Measurements from ENCODE around the gene BMP2K. TPM values are rescaled to one million over a fixed set of nuclear protein-coding genes. Genes with fewer than 3 reads are reported as not detected.

The BMP2K gene
- total RNA-seq (10 to 100 TPM in 4 of 5 donors, 1 to 10 TPM in 1; 6.7 to 13.4 (median 12.1) TPM), total RNA-seq (7.4 to 71.7 (median 23.6) reads per million in 29 experiments)
- 9.3 TPM for total RNA-seq (2013)

- H3K4me3 Mint-ChIP-seq, result peak within 1 kb of the TSS; percentile 93 to 95 (median 95)
- peaks cover 13 to 18% (median 17%) of the 10 kb centered on the region in 3 donors for H3K4me1 Mint-ChIP-seq
- no peaks in the 10 kb centered on the region for H3K36me3 Mint-ChIP-seq
- no peaks in the 10 kb centered on the region for H3K9me3 Mint-ChIP-seq
- POLR2A ChIA-PET, result interaction anchor here (0.6 to 0.7 kb wide), 4 partner anchors 19 to 131 kb away, joined by 3 to 5 read pairs (median 4); no protein-coding TSS in a partner anchor
- peak within 1 kb of the TSS; percentile 87 to 92 for H3K27ac Mint-ChIP-seq
- H3K27me3 Mint-ChIP-seq, result no peaks in the 10 kb centered on the region
- Histone ChIP-seq H3K4me3 (ENCODE audit: control insufficient read depth in 1 of 2, extremely low read depth in 1 of 2, low read length in 1 of 2) (peak within 1 kb of the TSS; percentile 79 to 98), H3K36me3 (ENCODE audit: control insufficient read depth in 2 of 2, extremely low read depth in 1 of 2, insufficient read depth in 1 of 2, low read length in 1 of 2) (no peaks in the 10 kb centered on the region), H3K27ac (ENCODE audit: low read length) (peak within 1 kb of the TSS; percentile 90), H3K9me3 (no peaks in the 10 kb centered on the region), H3K27me3 (replicated peaks in 1 of 2; ENCODE audit: control insufficient read depth in 2 of 2, extremely low read depth in 1 of 2, insufficient read depth in 2 of 2, low read length in 1 of 2) (no peaks in the 10 kb centered on the region), H3K4me1 (ENCODE audit: control insufficient read depth in 1 of 2, extremely low read depth in 1 of 2, insufficient read depth in 2 of 2, low read length in 2 of 2) (peaks cover 14 to 34% of the 10 kb centered on the region in 2 experiments)
- DNase-seq (peak; percentile 52 to 86 (median 75)), ATAC-seq (replicated peaks in 1 of 4) (peak; percentile 80 to 87 (median 84))
- CTCF ChIA-PET, result interaction anchor here in 1 of 2 donors (0.6 to 0.7 kb wide), 3 partner anchors 9 to 976 kb away, joined by 3 to 4 read pairs (median 3); no protein-coding TSS in a partner anchor
- under 1% methylated on average over 90 of the region's 95 CpGs for WGBS (ENCODE audit: insufficient coverage)
Observed at GRCh38 chr4:78776079-78776728, at the start of gene BMP2K. Gene BMP2K (plus strand): TSS chr4:78776350. CDS start chr4:78776544, 194 bp downstream.

DNA sequence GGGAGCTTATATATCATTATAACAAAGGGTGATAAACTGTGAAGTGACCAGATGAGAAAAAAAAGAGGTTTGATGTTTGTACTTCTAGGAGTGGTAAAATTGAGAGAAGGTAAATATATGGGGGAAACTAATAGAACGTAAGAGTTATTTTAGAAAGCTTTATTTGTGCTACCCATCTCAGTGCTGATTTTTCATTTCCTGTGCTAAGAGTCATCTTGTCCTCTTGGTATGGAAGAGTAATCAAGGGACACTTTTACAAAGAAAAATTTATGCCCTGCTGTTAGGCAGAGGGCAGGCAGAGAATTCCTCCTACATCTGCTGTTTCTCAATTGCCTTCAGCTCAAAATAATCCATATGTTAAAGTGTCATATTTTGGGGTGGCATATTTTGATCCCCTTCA, 49.6 kb upstream of the BMP2K start:
- H3K27me3 ChIP-seq (replicated peaks in 1 of 2; ENCODE audit: control insufficient read depth in 2 of 2, extremely low read depth in 1 of 2, insufficient read depth in 2 of 2, low read length in 1 of 2), result no peaks in the 10 kb centered on the region
- POLR2A ChIA-PET, result no interaction called here
- Mint-ChIP-seq H3K4me3 (no peak overlapping the region), H3K27me3 (peaks cover 0 to 4% of the 10 kb centered on the region in 2 donors), H3K36me3 (no peaks in the 10 kb centered on the region), H3K9me3 (no peaks in the 10 kb centered on the region), H3K27ac (no peak overlapping the region), H3K4me1 (peaks cover 1 to 2% (median 1%) of the 10 kb centered on the region in 3 donors)
- H3K4me1 ChIP-seq (ENCODE audit: control insufficient read depth in 1 of 2, extremely low read depth in 1 of 2, insufficient read depth in 2 of 2, low read length in 2 of 2), result no peaks in the 10 kb centered on the region
- DNase-seq, result no peak
- CTCF ChIA-PET, result no interaction called here
- no peaks in the 10 kb centered on the region for H3K36me3 ChIP-seq (ENCODE audit: control insufficient read depth in 2 of 2, extremely low read depth in 1 of 2, insufficient read depth in 1 of 2, low read length in 1 of 2)
- no CpG with 5 or more reads among the region's 1 CpG for WGBS (ENCODE audit: insufficient coverage)
- no peak overlapping the region for H3K4me3 ChIP-seq (ENCODE audit: control insufficient read depth in 1 of 2, extremely low read depth in 1 of 2, low read length in 1 of 2)
- H3K9me3 ChIP-seq, result no peaks in the 10 kb centered on the region
- no peak overlapping the region for H3K27ac ChIP-seq (ENCODE audit: low read length)
- no peak for ATAC-seq (replicated peaks in 1 of 4)

DNA sequence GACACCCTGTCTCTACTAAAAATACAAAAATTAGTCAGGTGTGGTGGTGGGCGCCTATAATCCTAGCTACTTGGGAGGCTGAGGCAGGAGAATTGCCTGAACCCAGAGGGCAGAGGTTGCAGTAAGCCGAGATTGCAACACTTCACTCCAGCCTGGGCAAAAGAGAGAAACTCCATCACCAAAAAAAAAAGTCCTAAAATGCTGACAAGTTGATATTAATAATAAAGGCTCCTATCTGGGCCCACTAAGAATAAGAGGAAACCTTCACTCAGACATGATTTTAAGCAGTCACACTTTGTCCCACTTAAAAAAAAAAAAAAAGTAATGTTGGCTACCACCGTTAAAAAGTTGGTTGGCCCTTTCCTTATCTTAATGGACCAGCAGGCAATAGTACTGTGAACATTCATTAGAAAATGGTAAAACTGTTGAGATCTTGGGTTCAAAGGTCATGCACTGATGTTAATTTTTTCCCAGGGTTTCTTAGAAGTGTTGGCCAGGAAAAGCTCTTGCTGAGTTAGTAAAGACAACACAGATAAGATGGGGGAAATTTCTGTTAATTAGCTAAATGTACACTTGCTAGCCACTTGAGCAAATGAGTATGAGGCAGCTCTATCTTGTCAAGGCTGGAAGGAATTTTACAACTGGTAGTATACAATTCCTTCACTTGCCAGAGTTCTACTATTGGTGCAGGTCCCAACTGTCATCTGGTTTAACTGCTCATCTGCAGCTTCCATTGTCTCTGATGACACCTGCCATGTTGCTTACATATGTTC, 43.6 kb upstream of the BMP2K start:
- H3K27ac Mint-ChIP-seq, result no peak overlapping the region
- Histone ChIP-seq H3K4me3 (ENCODE audit: control insufficient read depth in 1 of 2, extremely low read depth in 1 of 2, low read length in 1 of 2) (no peak overlapping the region), H3K36me3 (ENCODE audit: control insufficient read depth in 2 of 2, extremely low read depth in 1 of 2, insufficient read depth in 1 of 2, low read length in 1 of 2) (no peaks in the 10 kb centered on the region), H3K4me1 (ENCODE audit: control insufficient read depth in 1 of 2, extremely low read depth in 1 of 2, insufficient read depth in 2 of 2, low read length in 2 of 2) (no peaks in the 10 kb centered on the region), H3K27me3 (replicated peaks in 1 of 2; ENCODE audit: control insufficient read depth in 2 of 2, extremely low read depth in 1 of 2, insufficient read depth in 2 of 2, low read length in 1 of 2) (no peaks in the 10 kb centered on the region), H3K27ac (ENCODE audit: low read length) (no peak overlapping the region), H3K9me3 (no peaks in the 10 kb centered on the region)
- peaks cover 0 to 4% of the 10 kb centered on the region in 2 donors for H3K27me3 Mint-ChIP-seq
- no peaks in the 10 kb centered on the region for H3K36me3 Mint-ChIP-seq
- WGBS (ENCODE audit: insufficient coverage), result 40% methylated on average over 1 of the region's 3 CpGs
- ATAC-seq (replicated peaks in 1 of 4) (no peak), DNase-seq (no peak)
- H3K4me3 Mint-ChIP-seq, result no peak overlapping the region
- no peaks in the 10 kb centered on the region for H3K9me3 Mint-ChIP-seq
- ChIA-PET CTCF (no interaction called here), POLR2A (interaction anchor here in 1 of 2 donors (0.6 kb wide), 1 partner anchor 841 kb away, joined by 6 read pairs; no protein-coding TSS in a partner anchor)
- H3K4me1 Mint-ChIP-seq, result peaks cover 0 to 2% (median 0%) of the 10 kb centered on the region in 3 donors

DNA sequence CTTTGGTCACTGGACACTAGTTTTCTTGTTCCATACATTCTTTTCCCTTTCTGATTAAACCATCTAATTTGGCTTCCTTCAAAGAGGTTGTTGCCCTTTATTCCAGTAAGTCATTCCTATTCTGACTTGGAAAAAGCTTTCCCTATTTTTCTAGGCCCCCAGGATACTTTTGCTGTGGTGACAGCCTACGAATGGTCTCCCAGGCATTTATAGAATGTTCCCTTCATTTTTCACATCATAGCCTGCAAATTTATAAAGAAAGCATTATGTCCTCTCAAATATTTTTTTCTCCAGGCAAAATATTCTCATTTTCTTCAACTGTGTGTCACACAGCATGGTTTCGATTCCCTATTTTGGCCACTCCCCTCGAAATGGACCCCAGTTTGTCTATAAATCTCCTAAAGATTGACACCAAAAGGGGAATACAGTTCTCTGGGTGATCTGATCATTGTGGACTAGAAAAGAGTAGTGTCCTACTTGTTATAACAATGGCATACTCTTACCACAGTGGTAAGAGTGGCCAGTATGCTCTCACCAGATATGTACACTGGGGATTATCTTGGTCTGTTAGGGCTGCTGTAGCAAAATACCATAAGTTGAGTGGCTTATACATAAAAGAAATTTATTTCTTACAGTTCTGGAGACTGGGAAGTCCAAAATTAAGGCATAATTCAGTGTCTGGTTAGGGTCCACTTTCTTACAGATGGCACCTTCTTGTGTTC, 41.5 kb upstream of the BMP2K start:
- Mint-ChIP-seq H3K36me3 (no peaks in the 10 kb centered on the region), H3K27me3 (peaks cover 0 to 4% of the 10 kb centered on the region in 2 donors), H3K9me3 (no peaks in the 10 kb centered on the region), H3K4me3 (no peak overlapping the region), H3K4me1 (peaks cover 0 to 3% (median 0%) of the 10 kb centered on the region in 3 donors), H3K27ac (no peak overlapping the region)
- no peaks in the 10 kb centered on the region for H3K4me1 ChIP-seq (ENCODE audit: control insufficient read depth in 1 of 2, extremely low read depth in 1 of 2, insufficient read depth in 2 of 2, low read length in 2 of 2)
- ChIA-PET POLR2A (no interaction called here), CTCF (no interaction called here)
- H3K4me3 ChIP-seq (ENCODE audit: control insufficient read depth in 1 of 2, extremely low read depth in 1 of 2, low read length in 1 of 2), result no peak overlapping the region
- ATAC-seq (replicated peaks in 1 of 4) (no peak), DNase-seq (no peak)
- no peaks in the 10 kb centered on the region for H3K9me3 ChIP-seq
- WGBS (ENCODE audit: insufficient coverage), result no CpG with 5 or more reads among the region's 3 CpGs
- H3K36me3 ChIP-seq (ENCODE audit: control insufficient read depth in 2 of 2, extremely low read depth in 1 of 2, insufficient read depth in 1 of 2, low read length in 1 of 2), result no peaks in the 10 kb centered on the region
- H3K27me3 ChIP-seq (replicated peaks in 1 of 2; ENCODE audit: control insufficient read depth in 2 of 2, extremely low read depth in 1 of 2, insufficient read depth in 2 of 2, low read length in 1 of 2), result no peaks in the 10 kb centered on the region
- H3K27ac ChIP-seq (ENCODE audit: low read length), result no peak overlapping the region

DNA sequence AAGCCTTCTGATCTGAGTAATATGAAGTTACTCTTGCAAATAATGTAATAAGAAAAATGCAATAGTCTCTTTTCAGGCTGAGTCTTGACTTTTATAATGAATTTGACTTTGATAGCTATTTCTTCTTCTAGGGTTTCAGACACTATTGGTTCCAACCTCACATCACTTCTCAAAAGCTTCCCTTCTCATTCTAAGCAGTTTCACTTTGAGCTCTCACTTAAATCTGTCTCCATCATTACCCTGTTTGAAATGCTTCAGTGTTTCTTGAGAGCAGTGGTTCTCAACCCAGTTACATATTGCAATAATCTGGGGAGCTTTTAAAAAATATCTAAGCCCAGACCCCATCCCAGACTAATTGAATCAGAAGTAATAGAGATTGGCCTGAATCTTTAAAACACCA, 40.5 kb upstream of the BMP2K start:
- no peaks in the 10 kb centered on the region for H3K4me1 ChIP-seq (ENCODE audit: control insufficient read depth in 1 of 2, extremely low read depth in 1 of 2, insufficient read depth in 2 of 2, low read length in 2 of 2)
- ChIA-PET CTCF (interaction anchor here in 1 of 2 donors (0.6 to 0.7 kb wide), 2 partner anchors 85 to 1285 kb away, joined by 3 read pairs; no protein-coding TSS in a partner anchor), POLR2A (interaction anchor here in 1 of 2 donors (0.6 kb wide), 1 partner anchor 39 kb away, joined by 4 read pairs; no protein-coding TSS in a partner anchor)
- Mint-ChIP-seq H3K9me3 (no peaks in the 10 kb centered on the region), H3K27ac (no peak overlapping the region), H3K4me3 (no peak overlapping the region), H3K27me3 (peaks cover 0 to 4% of the 10 kb centered on the region in 2 donors), H3K4me1 (peaks cover 0 to 3% (median 0%) of the 10 kb centered on the region in 3 donors), H3K36me3 (no peaks in the 10 kb centered on the region)
- no peak overlapping the region for H3K4me3 ChIP-seq (ENCODE audit: control insufficient read depth in 1 of 2, extremely low read depth in 1 of 2, low read length in 1 of 2)
- no peaks in the 10 kb centered on the region for H3K9me3 ChIP-seq
- ATAC-seq (replicated peaks in 1 of 4) (no peak), DNase-seq (no peak)
- no peaks in the 10 kb centered on the region for H3K36me3 ChIP-seq (ENCODE audit: control insufficient read depth in 2 of 2, extremely low read depth in 1 of 2, insufficient read depth in 1 of 2, low read length in 1 of 2)
- no peak overlapping the region for H3K27ac ChIP-seq (ENCODE audit: low read length)
- H3K27me3 ChIP-seq (replicated peaks in 1 of 2; ENCODE audit: control insufficient read depth in 2 of 2, extremely low read depth in 1 of 2, insufficient read depth in 2 of 2, low read length in 1 of 2), result no peaks in the 10 kb centered on the region

GRCh38 chr4:78737035-78737434, 39.1 kb upstream of the BMP2K start:
- H3K9me3 ChIP-seq, result no peaks in the 10 kb centered on the region
- H3K27ac ChIP-seq (ENCODE audit: low read length), result no peak overlapping the region
- H3K36me3 Mint-ChIP-seq, result no peaks in the 10 kb centered on the region
- ATAC-seq (replicated peaks in 1 of 4) (no peak), DNase-seq (no peak)
- H3K27me3 Mint-ChIP-seq, result no peaks in the 10 kb centered on the region
- no peaks in the 10 kb centered on the region for H3K4me1 ChIP-seq (ENCODE audit: control insufficient read depth in 1 of 2, extremely low read depth in 1 of 2, insufficient read depth in 2 of 2, low read length in 2 of 2)
- H3K4me1 Mint-ChIP-seq, result peaks cover 0 to 3% (median 0%) of the 10 kb centered on the region in 3 donors
- ChIA-PET POLR2A (interaction anchor here in 1 of 2 donors (0.7 kb wide), 1 partner anchor 177 kb away, joined by 3 read pairs; no protein-coding TSS in a partner anchor), CTCF (no interaction called here)
- no peak overlapping the region for H3K27ac Mint-ChIP-seq
- no peak overlapping the region for H3K4me3 Mint-ChIP-seq
- no peak overlapping the region for H3K4me3 ChIP-seq (ENCODE audit: control insufficient read depth in 1 of 2, extremely low read depth in 1 of 2, low read length in 1 of 2)
- H3K9me3 Mint-ChIP-seq, result no peaks in the 10 kb centered on the region
- H3K27me3 ChIP-seq (replicated peaks in 1 of 2; ENCODE audit: control insufficient read depth in 2 of 2, extremely low read depth in 1 of 2, insufficient read depth in 2 of 2, low read length in 1 of 2), result no peaks in the 10 kb centered on the region
- H3K36me3 ChIP-seq (ENCODE audit: control insufficient read depth in 2 of 2, extremely low read depth in 1 of 2, insufficient read depth in 1 of 2, low read length in 1 of 2), result no peaks in the 10 kb centered on the region
- no CpG with 5 or more reads among the region's 1 CpG for WGBS (ENCODE audit: insufficient coverage)

Measured in T-cell (primary cell).